ENCODE results near the gene HELLS.

Gene HELLS

DNA sequence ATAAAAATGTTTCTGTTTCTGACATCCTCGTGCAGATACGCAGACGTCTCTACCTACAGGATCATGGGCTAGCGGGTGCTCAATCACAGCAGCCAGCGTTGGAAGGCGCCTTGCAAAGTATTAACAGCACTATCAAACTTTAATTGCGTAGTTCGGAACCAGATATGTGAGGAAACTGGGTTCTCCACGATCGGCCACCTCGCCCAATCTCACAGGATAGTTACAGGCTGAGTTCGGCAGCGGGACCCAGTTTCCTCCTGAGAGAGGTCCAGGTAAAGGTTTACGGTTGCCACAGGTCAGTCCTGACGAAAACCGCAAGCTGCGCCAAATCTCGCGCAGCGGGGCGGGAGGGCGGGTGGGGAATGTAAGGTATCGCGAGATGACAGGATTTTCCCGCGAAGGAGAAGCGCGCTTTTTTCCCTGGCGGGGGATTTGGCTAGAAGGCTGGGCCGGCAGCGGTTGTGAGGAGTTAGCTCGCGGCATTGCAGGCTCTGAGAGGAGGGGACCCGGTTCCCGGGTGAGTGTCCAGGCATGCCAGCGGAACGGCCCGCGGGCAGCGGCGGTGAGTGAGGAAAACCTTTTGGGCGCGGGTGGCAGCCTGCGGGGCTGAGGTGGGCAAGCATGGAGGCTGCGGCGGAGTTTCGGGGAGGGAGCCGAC lies at the start of gene HELLS:
HELLS (plus strand) TSS at position 398 of the 658 bp plus-strand sequence; CDS start at position 532, 134 bp downstream.
- TF ChIP-seq, protein P1, sequence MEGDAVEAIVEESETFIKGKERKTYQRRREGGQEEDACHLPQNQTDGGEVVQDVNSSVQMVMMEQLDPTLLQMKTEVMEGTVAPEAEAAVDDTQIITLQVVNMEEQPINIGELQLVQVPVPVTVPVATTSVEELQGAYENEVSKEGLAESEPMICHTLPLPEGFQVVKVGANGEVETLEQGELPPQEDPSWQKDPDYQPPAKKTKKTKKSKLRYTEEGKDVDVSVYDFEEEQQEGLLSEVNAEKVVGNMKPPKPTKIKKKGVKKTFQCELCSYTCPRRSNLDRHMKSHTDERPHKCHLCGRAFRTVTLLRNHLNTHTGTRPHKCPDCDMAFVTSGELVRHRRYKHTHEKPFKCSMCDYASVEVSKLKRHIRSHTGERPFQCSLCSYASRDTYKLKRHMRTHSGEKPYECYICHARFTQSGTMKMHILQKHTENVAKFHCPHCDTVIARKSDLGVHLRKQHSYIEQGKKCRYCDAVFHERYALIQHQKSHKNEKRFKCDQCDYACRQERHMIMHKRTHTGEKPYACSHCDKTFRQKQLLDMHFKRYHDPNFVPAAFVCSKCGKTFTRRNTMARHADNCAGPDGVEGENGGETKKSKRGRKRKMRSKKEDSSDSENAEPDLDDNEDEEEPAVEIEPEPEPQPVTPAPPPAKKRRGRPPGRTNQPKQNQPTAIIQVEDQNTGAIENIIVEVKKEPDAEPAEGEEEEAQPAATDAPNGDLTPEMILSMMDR (conservative IDR thresholded peaks at IDR 0.05; ENCODE audit: low read length): no peak; the same call in 1 of the 2 replicates
- peak; percentile 74 for DNase-seq (ENCODE audit: low read depth)

DNA sequence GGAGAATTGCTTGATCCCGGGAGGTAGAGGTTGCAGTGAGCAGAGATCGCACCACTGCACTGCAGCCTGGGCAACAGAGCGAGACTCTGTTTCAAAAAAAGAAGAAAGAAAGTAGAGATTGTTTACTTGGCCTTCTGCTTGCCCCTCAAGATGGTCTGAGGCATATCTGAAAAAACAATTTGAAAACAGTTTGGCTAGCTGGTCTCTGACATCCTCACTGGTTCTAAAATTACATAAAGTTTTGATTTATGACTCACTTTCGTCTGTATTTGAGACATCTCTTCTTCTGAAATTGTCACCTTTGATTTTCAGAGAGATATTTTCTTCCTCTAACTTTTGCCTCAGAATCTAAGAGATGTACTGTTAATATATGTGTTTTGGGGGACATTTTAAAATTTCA lies 49.6 kb upstream of the HELLS start:
- no peak overlapping the region for H3K4me3 ChIP-seq (ENCODE audit: low read length)
- TF ChIP-seq, protein P1 (conservative IDR thresholded peaks at IDR 0.05; ENCODE audit: low read length): no peak
- no peak for DNase-seq (ENCODE audit: low read depth)

More for the DNA sequence above, at the start of gene HELLS:
- peak within 1 kb of the TSS; percentile 78 for H3K4me3 ChIP-seq (ENCODE audit: low read length)

DNA sequence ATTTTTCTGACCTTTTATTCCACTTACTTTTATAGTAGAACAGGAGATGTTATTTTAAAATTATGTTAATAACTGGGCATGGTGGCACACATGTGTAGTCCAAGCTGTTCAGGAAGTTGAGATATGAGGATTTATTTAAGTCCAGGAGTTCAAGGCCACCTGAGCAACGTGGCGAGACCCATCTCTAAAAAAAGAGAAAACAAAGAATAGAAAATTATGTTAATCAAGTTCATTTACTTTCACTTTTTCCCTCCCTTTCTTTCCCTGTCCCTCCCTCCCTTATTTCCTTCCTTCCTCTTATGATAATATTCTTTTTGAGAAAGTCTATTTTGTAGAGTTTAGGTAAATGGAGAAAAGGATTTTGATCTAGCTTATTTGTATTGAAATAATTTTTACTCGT lies 48.9 kb upstream of the HELLS start:
- DNase-seq (ENCODE audit: low read depth): no peak
- TF ChIP-seq, protein P1 (conservative IDR thresholded peaks at IDR 0.05; ENCODE audit: low read length): no peak
- no peak overlapping the region for H3K4me3 ChIP-seq (ENCODE audit: low read length)

DNA sequence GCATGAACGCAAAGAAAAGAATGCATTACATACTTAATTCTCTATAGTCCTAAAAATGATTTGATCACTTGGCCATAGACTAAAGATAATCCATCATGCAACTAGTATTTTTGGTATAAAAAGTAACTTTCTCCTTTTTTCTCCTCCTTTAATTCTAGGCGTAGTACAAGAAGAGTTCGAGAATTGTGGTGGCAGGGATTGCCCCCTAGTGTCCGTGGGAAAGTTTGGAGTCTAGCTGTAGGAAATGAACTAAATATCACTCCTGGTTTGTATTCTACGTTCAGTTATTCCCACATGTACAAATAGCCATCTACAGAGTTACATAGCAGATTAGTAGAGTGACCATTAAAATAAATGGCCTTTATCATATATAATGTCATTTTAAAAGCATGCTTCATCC lies 45.5 kb upstream of the HELLS start:
- TF ChIP-seq, protein P1 (conservative IDR thresholded peaks at IDR 0.05; ENCODE audit: low read length): peak; percentile 51
- H3K4me3 ChIP-seq (ENCODE audit: low read length): no peak overlapping the region
- no peak for DNase-seq (ENCODE audit: low read depth)

DNA sequence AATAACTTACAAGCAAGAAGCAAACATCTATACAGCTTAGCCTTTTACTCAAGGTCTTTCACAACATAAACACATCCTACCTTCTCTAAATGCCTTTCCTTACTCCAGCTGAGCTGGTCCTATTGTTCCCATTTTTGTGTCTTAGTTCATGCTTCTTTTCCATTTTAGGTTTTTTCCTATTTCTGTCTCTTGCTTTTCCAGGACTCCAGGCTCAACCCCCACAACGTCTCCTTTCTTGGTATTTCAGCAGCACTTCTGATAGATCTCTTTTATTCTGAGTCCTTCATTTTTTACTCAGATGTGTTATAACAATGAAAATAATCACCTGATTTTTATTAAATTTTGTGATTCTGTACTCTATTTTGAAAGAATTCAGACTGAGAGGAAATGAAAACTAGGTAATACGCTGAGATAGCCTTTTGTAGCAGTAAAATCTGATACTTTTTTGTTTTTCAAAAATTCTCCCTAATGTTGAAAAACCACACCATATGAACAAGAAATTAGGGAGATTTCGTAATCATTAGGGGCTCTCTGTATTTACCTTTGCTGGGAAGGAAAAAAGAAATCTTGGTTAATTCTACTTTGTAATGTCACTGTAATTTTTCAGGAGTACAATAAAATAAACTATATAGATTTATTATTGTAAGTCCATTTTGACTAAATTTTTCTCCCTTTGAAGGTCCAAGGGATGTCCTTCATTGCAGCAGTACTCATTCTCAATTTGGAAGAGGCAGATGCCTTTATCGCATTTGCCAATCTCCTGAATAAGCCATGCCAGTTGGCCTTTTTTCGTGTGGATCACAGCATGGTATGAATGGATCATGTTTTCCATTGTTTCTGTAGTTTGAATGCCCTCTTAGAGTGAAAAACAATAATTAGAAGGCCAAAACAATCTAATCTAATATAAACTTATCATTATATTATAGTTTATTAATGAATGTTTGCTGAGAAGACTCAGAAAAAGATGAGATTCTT lies 24.0 kb upstream of the HELLS start:
- no peak for DNase-seq (ENCODE audit: low read depth)

DNA sequence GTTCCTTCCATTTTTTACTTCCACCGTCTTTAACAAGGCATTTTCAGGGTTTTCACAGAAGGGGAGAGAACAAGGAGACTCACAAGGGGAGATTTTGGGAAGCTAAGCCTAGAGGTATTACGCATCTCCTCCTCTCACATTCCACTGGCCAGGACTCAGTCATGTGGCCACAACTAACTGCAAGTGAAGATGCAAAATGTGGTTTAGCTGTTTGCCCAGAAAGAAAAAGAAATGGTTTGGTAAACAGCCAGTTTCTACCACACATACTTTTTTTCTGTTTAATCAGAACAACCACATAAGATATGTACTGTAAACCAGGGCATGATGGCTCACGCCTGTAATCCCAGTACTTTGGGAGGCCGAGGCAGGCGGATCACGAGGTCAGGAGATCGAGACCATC lies 21.4 kb upstream of the HELLS start:
- peak; percentile 77 for DNase-seq (ENCODE audit: low read depth)
- no peak overlapping the region for H3K4me3 ChIP-seq (ENCODE audit: low read length)
- TF ChIP-seq, protein P1 (conservative IDR thresholded peaks at IDR 0.05; ENCODE audit: low read length): no peak

More for the DNA sequence above, 24.0 kb upstream of the HELLS start:
- TF ChIP-seq, protein P1 (conservative IDR thresholded peaks at IDR 0.05; ENCODE audit: low read length): no peak
- no peak overlapping the region for H3K4me3 ChIP-seq (ENCODE audit: low read length)

Data from AG10803 (cell line).